Activated CD4-positive, alpha-beta T cell treated with anti-CD3 and anti-CD28 coated beads for 24 hours (primary cell): ENCODE measurements around the gene DUOX1.

Experiments used
- DNase-seq, 2 donors: peaks; one replicate each; pipeline ENCODE4 v3.0.0-alpha.2; 2020; ENCODE audit warnings: low read depth in 2 of 2

DUOX1 gene

GRCh38 chr15:45187894-45188830 is 58.4 kb downstream of the DUOX1 start, which contains the start of gene SHF:
Gene SHF, minus strand, starts transcription at chr15:45187966. Its CDS starts 15 bp downstream, at chr15:45187951.
- DNase-seq, result peak; percentile 66

DNA sequence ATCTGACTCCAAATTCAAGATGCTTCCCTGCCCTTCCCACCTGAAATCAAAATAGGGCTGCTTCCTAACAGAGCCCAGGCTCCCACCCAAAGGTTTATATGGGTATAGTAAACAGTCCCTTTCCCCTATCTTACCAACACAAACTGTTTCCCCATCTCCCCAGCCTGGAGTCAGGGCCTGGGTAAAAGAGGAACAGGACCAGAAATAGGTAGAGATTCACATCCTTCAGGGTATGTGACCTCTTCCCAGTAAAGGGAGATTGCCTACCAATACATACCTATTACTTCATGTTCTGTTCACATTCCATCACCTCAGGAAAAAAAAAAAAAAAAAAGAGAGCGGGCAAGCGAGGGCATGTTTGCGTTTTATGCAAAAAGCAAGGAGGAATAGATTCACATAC is 67.7 kb downstream of the DUOX1 start:
- DNase-seq, result no peak

GRCh38 chr15:45198337-45199135 is 68.7 kb downstream of the DUOX1 start:
- peak; percentile 79 to 90 for DNase-seq

GRCh38 chr15:45199136-45199810 is 69.5 kb downstream of the DUOX1 start:
- DNase-seq, result peak in 1 of 2 donors; percentile 19

GRCh38 chr15:45200001-45200798 is 70.4 kb downstream of the DUOX1 start:
- peak; percentile 97 to 98 for DNase-seq

- peak; percentile 66 to 86 for DNase-seq
Measured at GRCh38 chr15:45200799-45201556, 71.2 kb downstream of the DUOX1 start.

GRCh38 chr15:45201557-45201859 is 71.7 kb downstream of the DUOX1 start:
- DNase-seq, result no peak

DNA sequence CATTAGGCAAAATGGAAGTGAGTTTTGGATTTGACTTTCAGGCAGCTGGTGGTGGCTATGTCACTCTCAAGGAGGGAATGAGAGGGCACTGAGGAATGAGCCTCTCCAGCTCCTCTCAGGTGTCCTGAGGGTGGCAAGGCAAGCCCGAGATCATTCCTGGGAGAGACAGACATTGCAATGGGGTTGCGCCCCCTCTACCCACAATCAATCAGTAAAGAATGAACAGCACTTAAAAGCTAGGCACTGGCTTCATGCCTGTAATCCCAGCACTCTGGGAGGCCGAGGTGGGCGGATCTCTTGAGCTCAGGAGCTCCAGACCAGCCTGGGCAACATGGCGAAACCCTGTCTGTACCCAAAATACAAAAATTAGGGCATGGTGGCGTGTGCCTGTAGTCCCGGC is 72.1 kb downstream of the DUOX1 start:
- no peak for DNase-seq

DNA sequence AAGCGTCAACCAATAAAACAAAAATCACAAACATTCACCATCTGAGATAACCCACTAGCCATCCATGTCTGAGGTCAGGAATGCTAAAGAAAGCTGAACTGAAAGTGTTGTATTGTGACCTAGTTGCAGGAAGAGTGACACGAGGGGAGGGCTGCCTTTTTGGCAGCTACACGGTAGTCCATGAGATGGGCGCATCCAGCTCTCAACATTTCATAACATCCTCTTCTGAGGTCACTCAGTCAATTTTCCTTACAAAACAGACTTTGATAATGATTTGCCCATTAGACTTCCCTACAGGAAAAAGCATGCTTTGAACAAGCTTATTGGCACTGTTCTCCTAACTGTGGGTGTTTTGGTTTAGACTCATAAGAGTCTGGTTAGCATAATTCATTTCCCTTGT is 73.4 kb downstream of the DUOX1 start:
- no peak for DNase-seq

GRCh38 chr15:45205192-45205591 is 75.4 kb downstream of the DUOX1 start:
- peak; percentile 41 to 52 for DNase-seq

DNA sequence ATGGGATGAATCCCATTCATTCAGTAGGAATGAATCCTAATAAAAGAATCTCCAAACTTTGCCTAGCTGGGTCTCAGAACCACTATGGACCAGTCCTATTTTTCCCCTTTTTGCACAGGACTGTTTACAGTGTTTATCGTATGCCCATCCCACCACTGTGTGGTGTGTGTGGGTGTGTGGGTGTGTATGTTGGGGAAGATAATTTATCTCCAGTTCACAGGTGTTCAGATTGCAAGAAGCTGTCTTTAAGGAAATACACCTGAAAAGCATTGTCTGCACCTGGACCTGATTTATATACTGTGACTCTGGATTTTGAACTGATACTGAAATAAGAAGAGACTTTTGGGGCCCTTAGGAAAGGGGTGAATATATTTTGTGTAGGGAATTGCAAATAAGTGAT is 82.7 kb downstream of the DUOX1 start:
- DNase-seq, result no peak
